Stomach (tissue), 4 donors: ENCODE data around the gene BHLHA9.
"Not testable (repeated sequence)": the region's sequence is repeated elsewhere in the genome, so short reads cannot be mapped to it uniquely, and the experiment has no call there.

Source experiments
- EP300 ChIP-seq: sonication (generic); formaldehyde crosslinking; IDR thresholded peaks from one replicate; pipeline ENCODE4 v1.6.1; 2017; ENCODE audit warnings: antibody characterized with exemption
- POLR2A ChIP-seq, 4 donors: fragments of 450-650 bp; IDR thresholded peaks; one replicate each; pipeline ENCODE4 v1.6.1; 2016; ENCODE audit warnings: antibody characterized with exemption in 4 of 4, control low read depth in 2 of 4, mild to moderate bottlenecking in 1 of 4, moderate library complexity in 1 of 4
- POLR2AphosphoS5 ChIP-seq, 3 donors: sonication (generic); formaldehyde crosslinking; IDR thresholded peaks; one replicate each; pipeline ENCODE4 v1.6.1; 2016; ENCODE audit warnings: antibody characterized with exemption in 3 of 3
- TF ChIP-seq, protein P1 (sequence below), 7 experiments: fragments of 450-650 bp in 4 of 7; fragments of 200-600 bp in 3 of 7; sonication (generic) in 3 of 7; IDR thresholded peaks; one replicate each; pipeline ENCODE4 v1.5.1; 2016 to 2019; ENCODE audit warnings: antibody characterized with exemption in 7 of 7, control low read depth in 2 of 7, mild to moderate bottlenecking in 1 of 7

- TF ChIP-seq, protein P1, sequence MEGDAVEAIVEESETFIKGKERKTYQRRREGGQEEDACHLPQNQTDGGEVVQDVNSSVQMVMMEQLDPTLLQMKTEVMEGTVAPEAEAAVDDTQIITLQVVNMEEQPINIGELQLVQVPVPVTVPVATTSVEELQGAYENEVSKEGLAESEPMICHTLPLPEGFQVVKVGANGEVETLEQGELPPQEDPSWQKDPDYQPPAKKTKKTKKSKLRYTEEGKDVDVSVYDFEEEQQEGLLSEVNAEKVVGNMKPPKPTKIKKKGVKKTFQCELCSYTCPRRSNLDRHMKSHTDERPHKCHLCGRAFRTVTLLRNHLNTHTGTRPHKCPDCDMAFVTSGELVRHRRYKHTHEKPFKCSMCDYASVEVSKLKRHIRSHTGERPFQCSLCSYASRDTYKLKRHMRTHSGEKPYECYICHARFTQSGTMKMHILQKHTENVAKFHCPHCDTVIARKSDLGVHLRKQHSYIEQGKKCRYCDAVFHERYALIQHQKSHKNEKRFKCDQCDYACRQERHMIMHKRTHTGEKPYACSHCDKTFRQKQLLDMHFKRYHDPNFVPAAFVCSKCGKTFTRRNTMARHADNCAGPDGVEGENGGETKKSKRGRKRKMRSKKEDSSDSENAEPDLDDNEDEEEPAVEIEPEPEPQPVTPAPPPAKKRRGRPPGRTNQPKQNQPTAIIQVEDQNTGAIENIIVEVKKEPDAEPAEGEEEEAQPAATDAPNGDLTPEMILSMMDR (IDR thresholded peaks at IDR 0.05) = not testable (repeated sequence)
- not testable (repeated sequence) for TF ChIP-seq POLR2A (IDR thresholded peaks at IDR 0.05); EP300; POLR2AphosphoS5 (IDR thresholded peaks at IDR 0.05)
Measured at GRCh38 chr17:1240426-1240825, 29.8 kb upstream of the BHLHA9 start.
